VCaP (cell line): ENCODE data around the gene NACC2.
A peak's percentile ranks its signal among the peaks of the same experiment; 100 is the strongest.

Experiments used
- H3K27ac ChIP-seq: fragments of 450-650 bp; 2 replicates; pipeline ENCODE4 v1.5.1; 2017
- TF ChIP-seq, protein P1 (sequence below): fragments of 450-650 bp; conservative IDR thresholded peaks from 2 replicates; pipeline ENCODE4 v1.5.1; 2017; ENCODE audit warnings: mild to moderate bottlenecking, moderate library complexity

The NACC2 gene

GRCh38 chr9:136100700-136101614 is 5.9 kb upstream of the NACC2 start:
- TF ChIP-seq, protein P1, sequence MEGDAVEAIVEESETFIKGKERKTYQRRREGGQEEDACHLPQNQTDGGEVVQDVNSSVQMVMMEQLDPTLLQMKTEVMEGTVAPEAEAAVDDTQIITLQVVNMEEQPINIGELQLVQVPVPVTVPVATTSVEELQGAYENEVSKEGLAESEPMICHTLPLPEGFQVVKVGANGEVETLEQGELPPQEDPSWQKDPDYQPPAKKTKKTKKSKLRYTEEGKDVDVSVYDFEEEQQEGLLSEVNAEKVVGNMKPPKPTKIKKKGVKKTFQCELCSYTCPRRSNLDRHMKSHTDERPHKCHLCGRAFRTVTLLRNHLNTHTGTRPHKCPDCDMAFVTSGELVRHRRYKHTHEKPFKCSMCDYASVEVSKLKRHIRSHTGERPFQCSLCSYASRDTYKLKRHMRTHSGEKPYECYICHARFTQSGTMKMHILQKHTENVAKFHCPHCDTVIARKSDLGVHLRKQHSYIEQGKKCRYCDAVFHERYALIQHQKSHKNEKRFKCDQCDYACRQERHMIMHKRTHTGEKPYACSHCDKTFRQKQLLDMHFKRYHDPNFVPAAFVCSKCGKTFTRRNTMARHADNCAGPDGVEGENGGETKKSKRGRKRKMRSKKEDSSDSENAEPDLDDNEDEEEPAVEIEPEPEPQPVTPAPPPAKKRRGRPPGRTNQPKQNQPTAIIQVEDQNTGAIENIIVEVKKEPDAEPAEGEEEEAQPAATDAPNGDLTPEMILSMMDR = no peak
- no peak overlapping the region for H3K27ac ChIP-seq

DNA sequence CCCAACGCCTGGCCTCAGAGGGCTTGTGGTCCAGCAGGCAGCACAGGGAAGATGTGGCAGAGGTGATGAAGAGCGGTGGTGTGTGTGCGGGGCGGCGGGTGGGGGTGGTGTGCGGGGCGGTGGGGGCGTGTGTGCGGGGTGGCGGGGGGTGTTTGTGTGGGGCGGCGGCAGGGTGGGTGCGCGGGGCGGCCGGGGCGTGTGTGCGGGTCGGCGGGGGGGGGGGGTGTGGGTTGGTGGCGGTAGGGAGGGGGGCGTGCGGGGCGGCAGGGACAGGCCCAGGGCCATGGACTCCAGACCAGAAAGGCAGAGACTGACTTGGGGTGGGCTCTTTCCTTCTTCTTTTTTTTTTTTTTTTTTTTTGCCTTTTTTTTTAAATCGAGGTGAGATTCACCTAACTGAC is 4.5 kb upstream of the NACC2 start:
- H3K27ac ChIP-seq = no peak overlapping the region
- TF ChIP-seq, protein P1 = no peak

GRCh38 chr9:136098844-136099243 is 3.8 kb upstream of the NACC2 start:
- no peak overlapping the region for H3K27ac ChIP-seq
- TF ChIP-seq, protein P1 = no peak

GRCh38 chr9:136098210-136098609 is 3.1 kb upstream of the NACC2 start:
- TF ChIP-seq, protein P1 = no peak
- H3K27ac ChIP-seq = no peak overlapping the region

GRCh38 chr9:136096505-136097001 is 1.5 kb upstream of the NACC2 start:
- TF ChIP-seq, protein P1 = no peak
- peak overlapping the region; percentile 88; the same call in 1 of the 2 replicates for H3K27ac ChIP-seq

DNA sequence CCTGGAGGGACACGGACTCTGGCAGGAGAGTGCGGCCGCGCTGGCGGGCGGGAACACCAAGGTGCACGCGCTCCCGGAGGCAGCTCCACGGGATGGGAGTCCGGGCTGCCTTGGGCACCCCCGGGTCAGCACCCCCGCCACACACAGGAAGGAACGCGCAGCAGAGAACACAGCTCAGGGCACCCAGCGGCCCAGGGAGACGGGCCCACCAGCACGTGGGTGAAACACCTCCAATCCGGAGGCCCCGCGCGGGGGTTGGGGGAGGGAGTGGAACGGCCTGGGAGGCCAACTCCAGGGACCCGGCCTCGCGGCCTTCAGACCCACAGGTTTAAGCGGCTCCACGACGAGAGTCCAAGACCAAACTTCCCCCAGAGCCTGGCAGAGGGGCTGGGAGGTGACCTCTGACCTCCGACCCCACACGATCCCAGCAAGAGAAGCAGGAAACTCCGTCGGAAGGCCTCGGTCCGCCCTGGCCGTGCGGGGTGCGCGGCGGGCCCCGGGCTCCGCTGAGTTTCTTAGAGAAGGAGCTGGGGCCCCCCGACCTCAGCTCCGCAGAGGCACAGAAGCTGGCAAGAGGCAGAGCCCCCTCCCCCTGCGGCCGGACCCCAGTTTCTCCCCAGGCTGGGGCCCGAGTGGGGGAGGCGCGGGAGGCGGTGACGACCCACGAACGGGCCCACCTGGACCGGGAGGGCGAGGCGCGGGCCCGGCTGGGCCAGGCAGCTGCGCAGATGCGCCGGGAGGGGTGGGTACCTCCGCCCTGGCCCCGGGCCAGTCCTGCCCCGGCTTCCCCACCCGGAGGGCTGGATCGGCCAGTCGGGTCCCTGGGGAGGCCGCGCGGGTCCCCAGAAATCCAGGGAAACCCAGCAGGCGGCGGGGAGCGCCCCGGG is 851 bp downstream of the NACC2 start:
- TF ChIP-seq, protein P1 = no peak
- H3K27ac ChIP-seq = peak overlapping the region; percentile 88
